Activated CD8-positive, alpha-beta memory T cell treated with anti-CD3 and anti-CD28 coated beads for 4 hours (primary cell): ENCODE measurements around the gene RAB29.

Source experiments
- DNase-seq, 2 donors: peaks; one replicate each; pipeline ENCODE4 v3.0.0-alpha.2; 2020; ENCODE audit warnings: low read depth in 2 of 2

RAB29 gene

GRCh38 chr1:205764578-205764977 is 10.7 kb downstream of the RAB29 start:
- DNase-seq = no peak

GRCh38 chr1:205763980-205764379 is 11.3 kb downstream of the RAB29 start:
- DNase-seq = no peak

- DNase-seq = no peak
Measured at GRCh38 chr1:205760606-205761005, 14.7 kb downstream of the RAB29 start.

GRCh38 chr1:205756552-205756951 is 18.7 kb downstream of the RAB29 start:
- no peak for DNase-seq

- DNase-seq = no peak
Measured at GRCh38 chr1:205754857-205755256, 20.4 kb downstream of the RAB29 start.

GRCh38 chr1:205751036-205751651 is 24.1 kb downstream of the RAB29 start:
- DNase-seq = no peak

GRCh38 chr1:205750138-205751035 is 24.9 kb downstream of the RAB29 start, which contains the start of gene NUCKS1:
Gene NUCKS1, minus strand, starts transcription at chr1:205750182. Its CDS starts 209 bp downstream, at chr1:205749973.
- DNase-seq = peak; percentile 91 to 97

GRCh38 chr1:205749234-205750137 is 25.8 kb downstream of the RAB29 start:
- DNase-seq = peak; percentile 93 to 94

GRCh38 chr1:205748403-205749233 is 26.7 kb downstream of the RAB29 start:
- DNase-seq = no peak

- DNase-seq = no peak
Measured at GRCh38 chr1:205746757-205747412, 28.4 kb downstream of the RAB29 start.

- DNase-seq = no peak
Measured at GRCh38 chr1:205744403-205744802, 30.9 kb downstream of the RAB29 start.

GRCh38 chr1:205743977-205744376 is 31.3 kb downstream of the RAB29 start:
- DNase-seq = no peak

- DNase-seq = no peak
Measured at GRCh38 chr1:205741681-205742080, 33.6 kb downstream of the RAB29 start.

- no peak for DNase-seq
Measured at GRCh38 chr1:205739348-205740160, 35.7 kb downstream of the RAB29 start.

- no peak for DNase-seq
Measured at GRCh38 chr1:205735218-205735617, 40.1 kb downstream of the RAB29 start.

- DNase-seq = no peak
Measured at GRCh38 chr1:205733438-205734175, 41.7 kb downstream of the RAB29 start.

- no peak for DNase-seq
Measured at GRCh38 chr1:205729945-205730610, 45.2 kb downstream of the RAB29 start.

- no peak for DNase-seq
Measured at GRCh38 chr1:205726619-205727125, 48.6 kb downstream of the RAB29 start.
